ENCODE results near the gene CCDC40. TPM values are rescaled to one million over a fixed set of nuclear protein-coding genes. Genes with fewer than 3 reads are reported as not detected.

The CCDC40 gene
- total RNA-seq, 2 donors from 2014 or later = 0.53 to 1.3 TPM

DNA sequence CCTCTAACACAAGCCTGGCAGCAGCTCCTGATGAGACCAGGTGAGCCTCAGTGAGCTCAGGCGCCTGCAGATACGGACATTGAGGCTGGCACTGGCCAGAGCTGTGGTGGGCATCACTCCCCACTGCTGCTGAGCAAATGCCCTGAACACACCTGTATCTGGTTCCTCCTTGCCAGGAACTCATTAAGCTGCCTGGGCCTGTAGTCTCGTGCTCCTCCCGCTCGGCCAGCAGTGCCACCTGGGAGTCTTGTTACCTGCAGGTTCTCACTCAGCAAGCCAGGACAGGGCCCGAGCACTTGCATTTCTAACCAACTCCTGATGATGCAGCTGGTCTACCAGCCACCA, 97.2 kb downstream of the CCDC40 start:
- peaks cover 11 to 40% of the 10 kb centered on the region in 2 donors for H3K36me3 Mint-ChIP-seq (ENCODE audit: insufficient read depth in 2 of 2)
- no peaks in the 10 kb centered on the region for H3K9me3 Mint-ChIP-seq
- peaks cover 16% of the 10 kb centered on the region for H3K27me3 Mint-ChIP-seq (ENCODE audit: low read depth)
- no peaks in the 10 kb centered on the region for H3K4me1 Mint-ChIP-seq (ENCODE audit: low read depth)
- no peak for DNase-seq
- ATAC-seq (replicated peaks in 1 of 2) = peak in 1 of 2 donors; percentile 21
- H3K27ac Mint-ChIP-seq = peak overlapping the region; percentile 14
- H3K4me3 Mint-ChIP-seq = no peak overlapping the region

- no peak overlapping the region for H3K4me3 Mint-ChIP-seq
- ATAC-seq (replicated peaks in 1 of 2) = peak in 1 of 2 donors; percentile 12
- H3K27ac Mint-ChIP-seq = no peak overlapping the region
- no peaks in the 10 kb centered on the region for H3K9me3 Mint-ChIP-seq
- DNase-seq = no peak
- H3K36me3 Mint-ChIP-seq (ENCODE audit: insufficient read depth in 2 of 2) = peaks cover 19 to 63% of the 10 kb centered on the region in 2 donors
- no peaks in the 10 kb centered on the region for H3K27me3 Mint-ChIP-seq (ENCODE audit: low read depth)
- H3K4me1 Mint-ChIP-seq (ENCODE audit: low read depth) = no peaks in the 10 kb centered on the region
These were observed 100.7 kb downstream of the CCDC40 start for GRCh38 chr17:80137131-80137530.

DNA sequence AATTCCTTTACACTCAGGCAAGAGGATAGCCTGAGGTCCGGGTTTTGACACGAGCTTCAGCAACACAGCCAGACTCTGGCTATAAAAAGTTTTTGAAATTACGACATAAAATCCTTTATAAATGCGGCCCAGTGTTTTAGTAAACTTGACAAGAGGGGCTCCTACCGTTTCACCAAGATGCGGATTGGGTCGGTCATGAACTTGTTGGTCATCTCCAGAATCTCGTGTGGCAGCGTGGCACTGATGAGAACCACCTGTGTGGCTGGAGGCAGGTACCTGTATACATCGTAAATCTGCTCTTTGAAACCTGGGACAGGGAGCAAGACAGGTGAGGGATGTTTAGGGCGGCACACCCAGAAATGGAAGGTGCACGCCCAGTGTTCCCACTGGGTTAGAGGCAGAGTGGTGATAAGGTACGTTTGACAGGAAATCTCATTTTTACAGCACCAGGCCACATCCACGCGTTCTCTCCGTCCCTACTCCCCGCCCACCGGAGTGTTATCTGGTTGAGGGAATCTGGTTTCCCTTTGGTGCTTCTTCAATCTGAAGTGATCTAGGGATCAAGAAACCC, 102.5 kb downstream of the CCDC40 start:
- peak overlapping the region; percentile 30 for H3K27ac Mint-ChIP-seq
- no peak overlapping the region for H3K4me3 Mint-ChIP-seq
- ATAC-seq (replicated peaks in 1 of 2) (no peak), DNase-seq (no peak)
- H3K9me3 Mint-ChIP-seq = no peaks in the 10 kb centered on the region
- H3K4me1 Mint-ChIP-seq (ENCODE audit: low read depth) = no peaks in the 10 kb centered on the region
- H3K36me3 Mint-ChIP-seq (ENCODE audit: insufficient read depth in 2 of 2) = peaks cover 23 to 61% of the 10 kb centered on the region in 2 donors
- no peaks in the 10 kb centered on the region for H3K27me3 Mint-ChIP-seq (ENCODE audit: low read depth)

GRCh38 chr17:80141463-80142165, 105.2 kb downstream of the CCDC40 start:
- Mint-ChIP-seq H3K27ac (peak overlapping the region; percentile 59), H3K27me3 (ENCODE audit: low read depth) (no peaks in the 10 kb centered on the region), H3K36me3 (ENCODE audit: insufficient read depth in 2 of 2) (peaks cover 27 to 54% of the 10 kb centered on the region in 2 donors), H3K9me3 (no peaks in the 10 kb centered on the region), H3K4me1 (ENCODE audit: low read depth) (peaks cover 23% of the 10 kb centered on the region), H3K4me3 (no peak overlapping the region)
- DNase-seq = no peak
- ATAC-seq (replicated peaks in 1 of 2) = no peak

GRCh38 chr17:80142929-80143328, 106.5 kb downstream of the CCDC40 start:
- H3K27ac Mint-ChIP-seq = no peak overlapping the region
- H3K27me3 Mint-ChIP-seq (ENCODE audit: low read depth) = no peaks in the 10 kb centered on the region
- DNase-seq (no peak), ATAC-seq (replicated peaks in 1 of 2) (no peak)
- no peaks in the 10 kb centered on the region for H3K9me3 Mint-ChIP-seq
- peaks cover 28 to 46% of the 10 kb centered on the region in 2 donors for H3K36me3 Mint-ChIP-seq (ENCODE audit: insufficient read depth in 2 of 2)
- H3K4me1 Mint-ChIP-seq (ENCODE audit: low read depth) = peaks cover 23% of the 10 kb centered on the region
- H3K4me3 Mint-ChIP-seq = no peak overlapping the region

GRCh38 chr17:80145076-80146075, 108.9 kb downstream of the CCDC40 start:
- Mint-ChIP-seq H3K4me3 (peak overlapping the region; percentile 91 to 92), H3K4me1 (ENCODE audit: low read depth) (peaks cover 36% of the 10 kb centered on the region), H3K27ac (peak overlapping the region; percentile 94), H3K9me3 (no peaks in the 10 kb centered on the region), H3K27me3 (ENCODE audit: low read depth) (no peaks in the 10 kb centered on the region), H3K36me3 (ENCODE audit: insufficient read depth in 2 of 2) (peaks cover 16 to 23% of the 10 kb centered on the region in 2 donors)
- DNase-seq (peak in 1 of 2 donors; percentile 32), ATAC-seq (replicated peaks in 1 of 2) (no peak)

DNA sequence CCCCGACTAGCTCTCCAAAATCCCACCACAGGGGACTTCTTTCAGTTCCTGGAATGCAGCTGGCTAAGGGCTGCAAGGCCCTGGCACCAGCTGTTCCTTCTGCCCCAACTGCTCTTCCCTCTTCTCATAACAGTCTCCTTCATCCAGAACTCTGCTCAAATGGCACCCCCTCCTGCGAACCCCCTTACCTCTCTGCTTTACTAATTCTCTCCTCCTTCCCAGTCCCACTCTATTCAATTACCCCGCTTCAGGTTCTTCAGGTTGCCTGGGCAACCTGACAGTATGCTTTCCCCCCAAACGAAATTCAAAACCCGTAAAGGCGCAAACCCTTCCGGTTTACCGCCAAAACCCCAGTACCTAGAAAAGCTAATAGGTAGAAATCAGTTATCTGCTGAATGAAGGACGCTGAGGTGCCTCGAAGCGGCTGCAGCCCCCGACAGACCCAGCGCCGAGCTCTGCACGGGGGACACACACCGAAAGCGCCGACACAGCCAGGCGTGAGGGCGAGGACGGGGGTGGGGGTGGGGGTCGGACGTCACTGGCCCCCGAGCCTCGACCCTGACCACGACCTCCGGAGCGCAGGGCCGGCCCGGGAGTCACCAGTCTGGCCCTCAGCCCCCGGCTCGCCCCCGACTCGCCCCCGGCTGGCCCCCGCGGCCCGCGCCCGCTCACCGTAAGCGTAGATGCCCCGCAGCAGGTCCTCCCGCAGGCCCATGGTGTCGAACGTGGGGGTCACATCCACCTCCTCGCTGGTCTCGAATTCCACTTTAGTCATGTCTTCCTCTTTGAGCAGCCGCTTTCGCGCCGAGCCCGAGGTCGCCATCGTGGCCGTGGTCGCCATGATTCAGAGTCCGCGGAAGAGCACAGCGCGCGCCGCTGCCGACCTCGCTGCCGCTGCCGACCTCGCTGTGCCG, 109.9 kb downstream of the CCDC40 start:
- H3K27ac Mint-ChIP-seq = peak overlapping the region; percentile 94
- DNase-seq (peak in 1 of 2 donors; percentile 27), ATAC-seq (replicated peaks in 1 of 2) (peak in 1 of 2 donors; percentile 11)
- peaks cover 16 to 20% of the 10 kb centered on the region in 2 donors for H3K36me3 Mint-ChIP-seq (ENCODE audit: insufficient read depth in 2 of 2)
- no peaks in the 10 kb centered on the region for H3K9me3 Mint-ChIP-seq
- H3K4me1 Mint-ChIP-seq (ENCODE audit: low read depth) = peaks cover 36% of the 10 kb centered on the region
- peak overlapping the region; percentile 91 to 97 for H3K4me3 Mint-ChIP-seq
- no peaks in the 10 kb centered on the region for H3K27me3 Mint-ChIP-seq (ENCODE audit: low read depth)

DNA sequence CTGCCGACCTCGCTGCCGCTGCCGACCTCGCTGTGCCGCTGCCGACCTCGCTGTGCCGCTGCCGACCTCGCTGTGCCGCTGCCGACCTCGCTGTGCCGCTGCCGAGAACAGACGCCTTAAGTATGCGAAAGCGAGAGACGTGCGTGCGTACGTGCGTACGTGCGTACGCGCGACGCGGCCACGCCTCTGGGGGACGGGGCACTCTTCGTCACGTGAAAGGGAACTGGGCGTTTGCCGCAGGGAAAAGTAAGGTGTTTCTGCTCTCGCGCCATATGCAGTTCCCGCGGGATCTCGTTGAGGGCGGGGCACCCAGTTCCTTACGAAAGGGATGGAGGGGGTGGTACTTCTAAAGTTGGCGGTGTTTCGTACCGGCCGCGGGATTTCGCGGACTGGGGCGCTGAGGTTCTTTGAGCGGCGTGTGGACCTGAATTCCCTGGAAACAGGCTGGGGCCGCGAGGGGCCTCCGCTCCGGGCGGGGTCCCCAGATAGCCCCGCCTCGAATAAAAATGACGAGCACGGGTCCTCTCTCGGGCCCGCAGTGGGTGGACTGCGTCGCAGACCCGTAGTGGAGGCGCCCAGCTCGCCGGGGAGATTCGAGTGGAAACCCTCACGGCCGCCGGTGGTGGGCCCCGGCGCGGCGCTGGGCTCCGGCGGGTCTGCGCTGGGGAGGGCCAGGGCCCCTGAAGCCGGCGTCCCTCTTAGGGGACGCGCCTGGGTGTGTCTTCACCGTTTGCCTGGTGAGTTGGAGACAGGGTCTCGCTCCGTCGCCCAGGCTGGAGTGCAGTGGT, 110.8 kb downstream of the CCDC40 start, which contains the start of gene EIF4A3:
TSS of gene EIF4A3 (minus strand) at position 94 of the 788 bp plus-strand sequence. CDS start 167 bp downstream, outside the sequence.
- no peaks in the 10 kb centered on the region for H3K27me3 Mint-ChIP-seq (ENCODE audit: low read depth)
- H3K36me3 Mint-ChIP-seq (ENCODE audit: insufficient read depth in 2 of 2) = peaks cover 15 to 17% of the 10 kb centered on the region in 2 donors
- H3K4me3 Mint-ChIP-seq = peak within 1 kb of the TSS; percentile 91 to 97

More for the DNA sequence above, 110.8 kb downstream of the CCDC40 start, which contains the start of gene EIF4A3:
- ATAC-seq (replicated peaks in 1 of 2) (peak; percentile 91 to 93), DNase-seq (peak; percentile 97 to 99)
- H3K27ac Mint-ChIP-seq = peak within 1 kb of the TSS; percentile 94
- H3K4me1 Mint-ChIP-seq (ENCODE audit: low read depth) = peaks cover 42% of the 10 kb centered on the region
- H3K9me3 Mint-ChIP-seq = no peaks in the 10 kb centered on the region

Other genes with a start within 250 kb of the CCDC40 start
- gene CBX8, start 239.6 kb upstream of the CCDC40 start, total RNA-seq = 1 to 10 TPM; 6.0 to 7.2 TPM
- gene CBX4, start 197.2 kb upstream of the CCDC40 start, total RNA-seq = 10 to 100 TPM; 38.3 to 45.8 TPM
- 10 to 100 TPM; 15.8 to 32.8 TPM for gene TBC1D16, start 770 bp upstream of the CCDC40 start, total RNA-seq
- gene GAA, start 64.9 kb downstream of the CCDC40 start, total RNA-seq = 10 to 100 TPM; 31.7 to 37.1 TPM
- 100 to 1,000 TPM in 1 of 2 donors, 10 to 100 TPM in 1; 91.8 to 104 TPM for gene EIF4A3, start 110.5 kb downstream of the CCDC40 start, total RNA-seq
- gene CARD14, start 133.4 kb downstream of the CCDC40 start, total RNA-seq = under 1 TPM in 1 of 2 donors, not detected in 1; 0.39 TPM
- 10 to 100 TPM; 51.3 to 64.4 TPM for gene SGSH, start 183.7 kb downstream of the CCDC40 start, total RNA-seq
- 10 to 100 TPM; 25.9 to 28.8 TPM for gene SLC26A11, start 183.8 kb downstream of the CCDC40 start, total RNA-seq
- 100 to 1,000 TPM; 546 to 651 TPM for gene RNF213, start 224.2 kb downstream of the CCDC40 start, total RNA-seq

Data from activated T-cell treated with anti-CD3 and anti-CD28 coated beads, Interleukin-2, amount 50 U/mL, for 72 hours (primary cell).